Caki2 (cell line): ENCODE results near the gene SLC12A7. TPM values are rescaled to one million over a fixed set of nuclear protein-coding genes. Genes with fewer than 3 reads are reported as not detected.

Source experiments
- DNase-seq: peaks from one replicate; pipeline ENCODE4 v3.0.0-alpha.2; 2015; ENCODE audit warnings: low read depth
- in situ Hi-C: cut with HindIII; loops from 2 replicates; pipeline ENCODE4 v1.10.0; 2016; ENCODE audit warnings: low sequenced_read_pairs, low pct_unique_long_range_greater_than_20kb, mixed read lengths
- total RNA-seq: library from RNA; depleted of rRNA; stranded (reverse); fragments of >200 nt; shearing (Covaris generic); gene quantifications from 2 replicates; pipeline ENCODE4 v1.2.3, GENCODE V29; 2014; ENCODE audit warnings: low replicate concordance

SLC12A7 gene
- total RNA-seq, 1 experiment from 2014 or later = 45.8 TPM

- no peak for DNase-seq
- in situ Hi-C loops = no loop called here
Measured at GRCh38 chr5:1075931-1076330, 35.9 kb downstream of the SLC12A7 start.

DNA sequence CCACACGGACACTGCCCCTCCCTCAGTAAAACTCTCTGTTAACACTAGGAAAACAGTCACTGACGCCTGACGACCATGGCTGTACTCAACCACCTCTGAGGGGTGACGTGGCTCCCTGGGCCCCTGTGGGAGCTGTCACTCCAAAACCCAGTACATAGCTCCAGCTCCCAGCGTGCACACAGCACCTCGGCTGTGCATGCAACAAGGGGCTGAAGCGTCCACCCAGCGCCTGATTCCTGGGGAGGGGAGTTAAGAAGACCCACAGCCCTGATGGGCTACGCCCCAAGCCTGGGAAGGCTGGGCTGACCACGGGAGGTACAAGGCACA is 36.3 kb downstream of the SLC12A7 start:
- no peak for DNase-seq
- in situ Hi-C loops = no loop called here

- in situ Hi-C loops = no loop called here
- DNase-seq = no peak
Measured at GRCh38 chr5:1074816-1075554, 36.9 kb downstream of the SLC12A7 start.

GRCh38 chr5:1074226-1074625 is 37.6 kb downstream of the SLC12A7 start:
- in situ Hi-C loops = no loop called here
- DNase-seq = no peak

- no peak for DNase-seq
- in situ Hi-C loops = no loop called here
Measured at GRCh38 chr5:1073239-1074102, 38.4 kb downstream of the SLC12A7 start.

DNA sequence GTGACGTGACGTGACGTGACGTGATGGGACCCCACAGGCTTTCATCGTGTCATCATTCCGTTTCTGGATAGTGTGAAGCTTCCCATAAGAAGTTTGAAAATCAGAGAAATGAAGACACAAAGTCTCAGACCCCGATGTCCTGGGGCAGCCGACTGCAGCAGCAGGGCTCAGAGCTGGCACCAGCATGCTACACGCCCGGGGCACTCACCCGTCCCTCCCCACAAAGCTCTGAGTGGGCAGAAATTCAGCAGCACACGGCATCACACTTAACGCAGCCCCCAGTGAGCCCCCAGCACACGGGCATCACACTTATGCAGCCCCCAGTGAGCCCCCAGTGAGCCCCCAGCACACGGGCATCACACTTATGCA is 42.2 kb downstream of the SLC12A7 start:
- no peak for DNase-seq
- in situ Hi-C loops = no loop called here

- no peak for DNase-seq
- in situ Hi-C loops = no loop called here
Measured at GRCh38 chr5:1068895-1069719, 42.8 kb downstream of the SLC12A7 start.

DNA sequence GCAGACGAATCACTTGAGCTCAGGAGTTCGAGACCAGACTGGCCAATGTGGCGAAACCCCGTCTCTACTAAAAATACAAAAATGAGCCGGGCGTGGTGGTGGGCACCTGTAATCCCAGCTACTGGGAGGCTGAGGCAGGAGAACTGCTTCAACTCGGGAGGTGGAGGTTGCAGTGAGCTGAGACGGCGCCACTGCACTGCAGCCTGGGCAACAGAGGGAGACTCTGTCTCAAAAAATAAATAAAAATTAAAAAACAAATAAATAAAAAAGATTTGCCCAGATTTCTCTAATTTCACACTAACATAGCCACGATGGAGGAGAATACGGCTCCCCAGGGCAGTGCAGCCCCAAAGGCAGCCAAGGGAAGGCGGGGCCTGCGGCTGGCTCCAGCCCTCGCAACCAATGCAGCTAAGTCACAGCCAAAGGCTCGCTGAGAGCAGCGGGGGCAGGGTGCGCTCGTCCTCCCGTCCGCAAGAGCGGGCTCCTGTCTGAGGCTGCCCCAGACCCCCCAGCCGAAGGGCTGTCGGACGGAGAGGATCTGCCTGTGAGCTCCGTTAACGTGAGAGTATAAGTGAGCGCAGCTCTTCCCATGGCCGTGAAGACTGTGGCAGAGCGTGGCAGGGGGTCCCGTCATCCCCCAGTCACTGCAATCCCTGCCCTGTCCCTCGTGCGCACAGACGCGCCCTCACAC is 43.5 kb downstream of the SLC12A7 start:
- in situ Hi-C loops = no loop called here
- DNase-seq = no peak

DNA sequence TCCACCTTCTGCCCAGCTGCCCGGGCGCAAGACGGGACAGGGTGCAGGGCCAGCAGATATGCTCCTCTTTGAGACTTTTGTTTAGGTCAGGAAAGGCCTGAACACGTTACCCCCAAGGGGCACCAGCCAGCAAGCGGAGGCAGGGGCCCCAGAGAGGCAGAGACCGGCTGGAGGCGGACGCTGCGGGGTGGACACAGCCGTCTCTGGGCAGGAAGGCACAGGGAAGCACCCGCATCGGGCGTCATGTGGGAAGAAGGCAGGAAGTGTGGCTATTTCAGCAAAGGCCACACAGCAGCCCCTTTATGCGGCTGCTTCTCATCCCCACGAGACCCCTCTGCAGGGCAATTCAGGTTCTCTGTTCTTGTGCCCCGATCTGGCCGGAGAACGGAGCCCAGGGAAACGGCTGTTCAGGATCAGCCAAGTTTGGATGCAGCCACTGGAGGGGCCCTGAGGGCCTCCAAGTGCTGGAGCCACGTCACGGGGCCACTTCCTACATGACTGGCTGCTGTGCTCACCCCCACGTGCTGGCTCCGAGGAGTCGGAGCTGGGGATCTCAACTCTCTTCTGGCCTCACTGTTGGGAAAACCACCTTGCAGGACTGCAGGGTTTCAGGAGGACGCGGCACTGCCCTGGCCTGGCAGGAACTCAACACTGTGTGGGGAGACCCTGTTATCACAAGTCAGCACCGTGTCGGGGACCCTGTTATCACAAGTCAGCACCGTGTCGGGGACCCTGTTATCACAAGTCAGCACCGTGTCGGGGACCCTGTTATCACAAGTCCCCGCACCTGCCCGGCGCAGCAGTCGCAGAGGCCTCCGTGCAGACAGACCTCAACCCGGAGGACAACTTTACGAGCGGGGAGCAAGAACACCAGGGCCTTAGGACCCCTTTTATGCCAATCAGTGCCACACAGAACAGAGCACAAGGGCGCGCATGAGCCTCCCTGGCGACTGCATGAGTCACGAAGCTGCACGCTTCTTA is 44.4 kb downstream of the SLC12A7 start:
- no peak for DNase-seq
- in situ Hi-C loops = no loop called here

DNA sequence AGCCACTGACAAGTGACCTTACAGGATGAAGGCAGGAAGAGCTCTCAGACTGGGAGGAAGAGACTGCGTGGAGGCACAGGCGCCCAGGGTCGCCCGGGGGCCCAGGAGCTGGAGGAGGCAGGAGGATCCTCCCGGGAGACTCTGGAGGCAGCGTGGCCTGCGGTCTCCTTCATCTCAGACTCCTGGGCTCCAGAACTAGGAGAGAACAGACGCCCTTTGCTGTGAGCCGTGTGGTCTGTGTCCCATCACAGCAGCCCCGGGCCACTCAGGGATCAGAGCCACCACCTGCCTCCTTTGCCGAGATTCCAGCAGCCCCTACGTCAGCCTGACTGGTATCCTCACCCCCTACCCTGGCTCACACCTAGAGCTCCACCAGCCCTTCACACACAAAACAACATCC is 45.2 kb downstream of the SLC12A7 start:
- in situ Hi-C loops = no loop called here
- no peak for DNase-seq

GRCh38 chr5:1065891-1066650 is 45.8 kb downstream of the SLC12A7 start:
- no peak for DNase-seq
- in situ Hi-C loops = no loop called here

DNA sequence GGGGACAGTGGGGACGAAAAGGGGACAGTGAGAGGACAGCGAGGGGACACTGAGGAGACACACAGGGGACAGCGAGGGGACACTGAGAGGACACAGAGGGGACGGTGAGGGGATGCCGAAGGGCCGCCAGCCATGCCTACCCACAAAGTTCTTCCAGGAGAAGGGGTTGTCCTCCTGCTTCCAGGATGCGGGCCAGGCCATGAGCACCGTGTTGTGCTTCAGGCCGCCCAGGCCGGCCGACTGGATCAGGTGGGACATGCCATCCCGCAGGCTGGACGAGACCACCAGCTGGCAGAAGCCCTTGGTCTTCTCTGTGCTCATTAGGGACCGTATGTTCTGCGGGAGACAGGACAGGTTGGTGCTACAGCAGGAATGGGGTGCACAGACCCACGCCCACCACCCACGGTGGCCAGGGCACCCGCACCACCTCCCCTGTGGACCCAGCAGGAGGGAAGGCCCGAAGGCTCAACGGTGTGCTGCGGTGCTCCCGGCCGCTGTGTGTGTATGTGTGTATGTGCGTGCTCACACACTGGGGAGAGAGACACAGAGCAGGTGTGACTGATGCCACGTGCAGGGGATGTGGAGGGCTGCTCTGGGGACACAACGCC is 46.6 kb downstream of the SLC12A7 start:
- in situ Hi-C loops = no loop called here
- no peak for DNase-seq

DNA sequence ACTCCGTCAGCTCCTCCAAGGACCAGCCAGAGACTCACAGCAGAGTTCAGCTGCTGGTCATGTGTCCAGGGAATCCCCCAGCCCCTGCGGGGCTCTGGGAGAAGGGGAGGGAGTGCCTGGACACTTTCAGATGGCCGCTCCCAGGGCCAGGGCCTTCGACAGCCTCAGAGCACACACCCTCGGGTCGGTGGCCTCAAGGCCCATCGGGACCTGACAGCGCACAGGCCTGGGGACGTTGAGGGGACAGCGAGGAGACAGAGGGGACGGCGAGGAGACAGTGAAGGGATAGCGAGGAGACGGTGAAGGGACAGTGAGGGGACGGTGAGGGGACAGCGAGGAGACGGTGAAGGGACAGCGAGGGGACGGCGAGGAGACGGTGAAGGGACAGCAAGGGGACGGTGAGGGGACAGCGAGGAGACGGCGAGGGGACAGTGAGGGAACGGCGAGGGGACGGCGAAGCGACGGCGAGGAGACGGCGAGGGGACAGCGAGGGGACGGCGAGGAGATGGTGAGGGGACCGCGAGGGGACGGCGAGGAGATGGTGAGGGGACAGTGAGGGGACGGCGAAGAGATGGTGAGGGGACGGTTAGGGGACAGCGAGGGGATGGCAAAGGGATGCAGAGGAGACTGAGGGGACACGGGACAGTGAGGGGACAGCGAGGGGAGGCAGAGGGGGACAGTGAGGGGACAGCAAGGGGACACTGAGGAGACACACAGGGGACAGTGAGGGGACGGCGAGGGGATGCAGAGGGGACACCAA is 47.3 kb downstream of the SLC12A7 start:
- in situ Hi-C loops = no loop called here
- no peak for DNase-seq

DNA sequence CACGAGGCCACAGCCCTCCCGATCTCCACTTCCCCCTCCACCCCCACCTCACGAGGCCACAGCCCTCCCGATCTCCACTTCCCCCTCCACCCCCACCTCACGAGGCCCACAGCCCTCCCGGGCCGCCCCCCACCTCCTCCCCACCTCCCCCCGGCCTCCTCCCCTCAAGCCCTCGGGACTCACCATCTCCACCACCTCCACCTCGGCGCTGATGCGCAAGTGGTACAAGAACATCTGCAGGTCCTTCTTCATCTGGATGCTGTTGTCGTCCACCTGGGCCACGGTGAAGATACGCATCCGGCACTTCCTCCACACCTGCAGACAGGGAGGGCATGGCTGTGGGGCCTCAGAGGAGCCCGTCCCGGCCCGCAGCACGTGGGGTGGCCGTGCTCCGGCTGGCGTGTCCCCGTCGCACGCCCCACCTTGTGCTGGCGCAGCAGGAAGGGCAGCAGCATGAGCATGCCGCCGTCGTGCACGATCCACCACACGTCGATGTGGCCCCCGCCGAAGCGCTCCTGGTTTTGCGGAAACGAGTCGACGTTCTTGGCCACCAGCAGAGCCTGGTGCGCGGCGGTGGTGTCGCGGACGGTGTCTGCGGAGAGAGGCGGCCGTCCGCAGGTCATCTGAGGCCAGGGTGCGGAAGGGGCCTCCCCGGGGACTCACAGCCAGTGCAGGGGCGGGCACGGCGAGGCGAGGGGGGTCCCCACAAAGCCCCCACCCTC is 48.0 kb downstream of the SLC12A7 start:
- in situ Hi-C loops = no loop called here

More for the DNA sequence above, 48.0 kb downstream of the SLC12A7 start:
- DNase-seq = no peak
